T-helper 2 cell (primary cell): Measurements from ENCODE around the gene SIRPA.

Experiments used
- DNase-seq, 5 experiments: peaks; one replicate each; pipeline versions ENCODE4 v3.0.0 to v3.0.0-alpha.2; 2012 to 2022

The SIRPA gene

GRCh38 chr20:1934721-1935573 lies 39.7 kb downstream of the SIRPA start:
- no peak for DNase-seq

GRCh38 chr20:1935696-1936366 lies 40.6 kb downstream of the SIRPA start:
- no peak for DNase-seq

DNA sequence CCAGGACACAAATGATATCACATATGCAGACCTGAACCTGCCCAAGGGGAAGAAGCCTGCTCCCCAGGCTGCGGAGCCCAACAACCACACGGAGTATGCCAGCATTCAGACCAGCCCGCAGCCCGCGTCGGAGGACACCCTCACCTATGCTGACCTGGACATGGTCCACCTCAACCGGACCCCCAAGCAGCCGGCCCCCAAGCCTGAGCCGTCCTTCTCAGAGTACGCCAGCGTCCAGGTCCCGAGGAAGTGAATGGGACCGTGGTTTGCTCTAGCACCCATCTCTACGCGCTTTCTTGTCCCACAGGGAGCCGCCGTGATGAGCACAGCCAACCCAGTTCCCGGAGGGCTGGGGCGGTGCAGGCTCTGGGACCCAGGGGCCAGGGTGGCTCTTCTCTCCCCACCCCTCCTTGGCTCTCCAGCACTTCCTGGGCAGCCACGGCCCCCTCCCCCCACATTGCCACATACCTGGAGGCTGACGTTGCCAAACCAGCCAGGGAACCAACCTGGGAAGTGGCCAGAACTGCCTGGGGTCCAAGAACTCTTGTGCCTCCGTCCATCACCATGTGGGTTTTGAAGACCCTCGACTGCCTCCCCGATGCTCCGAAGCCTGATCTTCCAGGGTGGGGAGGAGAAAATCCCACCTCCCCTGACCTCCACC lies 42.2 kb downstream of the SIRPA start:
- DNase-seq = no peak

DNA sequence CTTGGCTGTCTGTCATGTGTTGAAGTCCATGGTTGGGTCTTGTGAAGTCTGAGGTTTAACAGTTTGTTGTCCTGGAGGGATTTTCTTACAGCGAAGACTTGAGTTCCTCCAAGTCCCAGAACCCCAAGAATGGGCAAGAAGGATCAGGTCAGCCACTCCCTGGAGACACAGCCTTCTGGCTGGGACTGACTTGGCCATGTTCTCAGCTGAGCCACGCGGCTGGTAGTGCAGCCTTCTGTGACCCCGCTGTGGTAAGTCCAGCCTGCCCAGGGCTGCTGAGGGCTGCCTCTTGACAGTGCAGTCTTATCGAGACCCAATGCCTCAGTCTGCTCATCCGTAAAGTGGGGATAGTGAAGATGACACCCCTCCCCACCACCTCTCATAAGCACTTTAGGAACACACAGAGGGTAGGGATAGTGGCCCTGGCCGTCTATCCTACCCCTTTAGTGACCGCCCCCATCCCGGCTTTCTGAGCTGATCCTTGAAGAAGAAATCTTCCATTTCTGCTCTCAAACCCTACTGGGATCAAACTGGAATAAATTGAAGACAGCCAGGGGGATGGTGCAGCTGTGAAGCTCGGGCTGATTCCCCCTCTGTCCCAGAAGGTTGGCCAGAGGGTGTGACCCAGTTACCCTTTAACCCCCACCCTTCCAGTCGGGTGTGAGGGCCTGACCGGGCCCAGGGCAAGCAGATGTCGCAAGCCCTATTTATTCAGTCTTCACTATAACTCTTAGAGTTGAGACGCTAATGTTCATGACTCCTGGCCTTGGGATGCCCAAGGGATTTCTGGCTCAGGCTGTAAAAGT lies 43.5 kb downstream of the SIRPA start:
- DNase-seq = no peak

GRCh38 chr20:1939270-1939595 lies 44.0 kb downstream of the SIRPA start:
- no peak for DNase-seq

DNA sequence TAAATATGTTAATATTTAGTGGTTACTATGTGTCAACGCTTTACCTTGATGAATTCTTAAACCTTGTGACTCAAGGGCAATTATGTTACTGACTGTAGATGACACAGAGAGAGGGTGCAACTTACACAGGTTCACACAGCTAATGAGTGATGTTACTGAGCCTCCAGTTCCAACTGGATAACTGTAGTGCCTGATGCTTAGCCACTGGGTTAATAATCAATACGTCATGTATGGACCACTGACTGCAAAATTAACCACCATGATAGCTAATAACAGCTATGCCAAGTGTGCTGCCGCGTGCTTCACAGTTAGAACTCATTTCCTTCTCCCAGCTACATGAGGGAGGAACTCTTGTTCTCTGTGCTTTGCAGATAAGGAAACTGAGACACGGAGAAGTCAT lies 45.4 kb downstream of the SIRPA start:
- no peak for DNase-seq

DNA sequence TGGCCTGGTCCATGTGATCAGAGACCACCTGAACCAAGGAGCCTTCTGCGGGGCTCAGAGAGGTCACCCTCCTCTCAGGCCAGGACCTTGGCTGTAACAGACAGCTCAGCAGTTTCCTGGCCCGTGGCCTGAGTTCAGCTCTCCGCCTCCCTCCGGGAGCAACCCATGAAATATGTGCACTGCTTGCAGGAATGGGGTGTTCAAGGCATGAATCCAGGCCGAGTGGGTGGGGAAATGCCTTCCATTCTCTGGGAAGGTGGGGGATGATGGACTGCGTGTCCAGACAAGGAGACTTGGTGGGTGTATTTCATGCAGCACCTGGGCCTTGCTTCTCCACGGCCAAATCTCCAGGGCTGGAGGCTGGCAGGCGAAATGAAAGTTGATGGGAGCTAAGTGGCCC lies 46.0 kb downstream of the SIRPA start:
- DNase-seq = no peak

DNA sequence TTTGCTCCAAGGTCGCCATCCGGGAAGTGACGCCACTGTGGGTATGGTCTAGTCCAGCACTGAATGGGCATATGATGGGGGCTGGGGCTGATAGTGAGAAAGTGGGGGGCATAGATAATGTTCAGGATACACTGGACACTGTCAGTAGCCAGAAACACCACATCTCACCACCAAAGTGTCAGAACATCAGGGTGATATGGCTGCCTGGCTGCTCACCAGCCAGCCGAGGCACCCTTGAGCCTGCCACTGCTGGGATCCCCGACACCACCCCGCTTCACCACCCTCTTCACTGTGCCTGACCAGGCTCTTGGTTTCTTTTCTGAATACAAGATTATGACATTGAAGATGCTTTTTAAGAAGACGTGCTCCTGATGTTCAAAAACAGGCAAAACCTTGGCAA lies 46.9 kb downstream of the SIRPA start:
- no peak for DNase-seq

DNA sequence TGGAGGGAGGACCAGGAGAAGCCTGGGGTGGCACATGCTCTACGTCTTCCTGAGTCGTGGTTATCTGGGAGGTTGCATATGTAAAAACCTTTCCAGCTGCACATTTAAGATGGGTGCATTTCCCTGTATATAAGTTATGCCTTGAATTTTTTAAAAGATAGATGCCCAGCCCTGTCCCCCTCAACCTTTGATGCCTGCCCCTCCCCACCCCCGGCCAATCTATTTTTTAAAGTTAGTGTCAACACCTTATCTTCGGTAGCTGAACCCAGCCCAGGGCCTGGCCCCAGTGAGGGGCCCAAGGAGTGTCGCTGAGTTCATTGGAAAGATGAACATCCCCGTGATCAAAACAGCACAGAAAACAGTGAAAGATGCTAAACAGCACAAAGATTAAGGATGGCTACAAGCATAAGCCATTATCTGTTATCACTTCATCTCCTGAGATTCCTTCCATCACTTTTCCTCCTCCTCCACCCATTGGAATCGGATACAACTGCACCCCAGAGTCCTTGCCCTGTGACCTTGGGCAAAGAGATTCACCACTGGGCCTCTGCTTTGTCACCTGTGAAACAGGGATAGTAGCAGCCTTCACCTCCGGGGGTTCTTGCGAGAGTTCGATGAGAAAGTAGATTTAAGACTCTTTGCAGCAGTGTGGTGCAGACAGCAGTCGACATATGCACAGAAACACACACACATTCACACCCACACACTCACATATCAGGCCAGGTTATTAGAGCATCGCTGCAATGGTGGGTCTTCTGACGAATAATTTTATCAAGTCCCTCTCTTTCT lies 47.5 kb downstream of the SIRPA start:
- DNase-seq = no peak

DNA sequence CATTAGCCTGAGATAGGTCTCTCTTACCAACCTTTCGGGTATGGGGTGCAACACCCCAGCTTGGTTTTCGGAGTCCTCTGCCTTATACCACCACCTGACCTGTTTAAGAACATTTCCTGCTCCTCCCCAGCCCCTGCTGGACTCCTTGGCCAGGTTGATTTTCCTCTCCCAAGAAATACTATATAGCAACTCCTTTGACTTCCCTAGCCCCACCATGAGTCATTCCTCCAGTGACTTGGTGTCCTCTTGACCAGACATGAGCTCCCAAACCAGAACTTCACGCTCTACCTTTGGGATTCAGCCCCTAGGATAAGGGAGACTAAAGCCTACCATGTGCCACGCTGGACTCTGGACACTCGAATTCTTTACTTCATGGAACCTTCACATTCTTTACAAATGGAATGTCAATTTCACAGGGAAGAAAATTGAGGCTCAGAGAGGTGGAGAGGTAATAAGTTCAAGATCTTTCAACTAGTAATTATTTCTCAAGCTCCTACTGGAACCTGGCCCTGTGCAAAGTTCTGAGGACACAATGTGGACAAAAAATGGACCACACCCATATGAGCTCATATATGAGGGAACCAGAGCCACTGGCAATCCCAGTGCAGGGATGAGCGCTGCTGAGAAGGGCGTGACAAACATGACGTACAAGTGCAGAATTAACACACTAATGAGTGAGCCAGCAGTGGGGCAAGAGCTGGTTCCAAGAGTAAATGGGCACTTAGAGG lies 48.2 kb downstream of the SIRPA start:
- no peak for DNase-seq

GRCh38 chr20:1944345-1945091 lies 49.3 kb downstream of the SIRPA start:
- no peak for DNase-seq

- DNase-seq = no peak
These were observed 50.0 kb downstream of the SIRPA start for GRCh38 chr20:1945134-1945618.

- DNase-seq = no peak
These were observed 50.5 kb downstream of the SIRPA start for GRCh38 chr20:1945660-1946059.

DNA sequence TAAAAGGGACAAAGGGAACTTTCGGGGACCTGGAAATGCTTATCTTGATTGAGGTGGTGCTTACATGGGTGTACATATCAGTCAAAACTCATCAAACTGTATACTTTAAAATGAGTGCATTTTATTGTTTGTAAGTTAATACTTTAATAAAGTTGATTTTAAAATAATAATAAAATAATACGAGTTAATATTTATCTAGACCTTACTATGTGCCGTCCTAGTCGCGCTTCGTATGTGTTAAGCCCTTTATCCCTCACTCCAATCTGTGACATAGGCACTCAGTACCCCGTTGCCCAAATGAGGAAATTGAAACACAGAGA lies 51.2 kb downstream of the SIRPA start:
- no peak for DNase-seq

- no peak for DNase-seq
These were observed 51.7 kb downstream of the SIRPA start for GRCh38 chr20:1946762-1947534.

DNA sequence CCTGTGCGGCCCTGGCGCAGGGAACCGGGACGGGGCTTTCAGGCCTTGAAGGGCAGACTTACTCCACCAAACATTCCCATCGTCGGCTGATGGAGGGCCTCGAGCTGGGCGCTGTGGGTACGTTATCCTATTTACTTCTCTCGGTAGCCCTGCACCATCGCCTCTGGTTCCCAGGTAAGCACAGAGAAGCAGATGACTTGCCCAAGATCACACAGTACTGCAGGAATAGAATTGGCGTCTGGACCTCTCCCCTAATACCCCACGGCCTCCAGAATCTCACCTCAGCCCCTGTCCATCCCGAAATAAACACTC lies 52.3 kb downstream of the SIRPA start:
- no peak for DNase-seq

DNA sequence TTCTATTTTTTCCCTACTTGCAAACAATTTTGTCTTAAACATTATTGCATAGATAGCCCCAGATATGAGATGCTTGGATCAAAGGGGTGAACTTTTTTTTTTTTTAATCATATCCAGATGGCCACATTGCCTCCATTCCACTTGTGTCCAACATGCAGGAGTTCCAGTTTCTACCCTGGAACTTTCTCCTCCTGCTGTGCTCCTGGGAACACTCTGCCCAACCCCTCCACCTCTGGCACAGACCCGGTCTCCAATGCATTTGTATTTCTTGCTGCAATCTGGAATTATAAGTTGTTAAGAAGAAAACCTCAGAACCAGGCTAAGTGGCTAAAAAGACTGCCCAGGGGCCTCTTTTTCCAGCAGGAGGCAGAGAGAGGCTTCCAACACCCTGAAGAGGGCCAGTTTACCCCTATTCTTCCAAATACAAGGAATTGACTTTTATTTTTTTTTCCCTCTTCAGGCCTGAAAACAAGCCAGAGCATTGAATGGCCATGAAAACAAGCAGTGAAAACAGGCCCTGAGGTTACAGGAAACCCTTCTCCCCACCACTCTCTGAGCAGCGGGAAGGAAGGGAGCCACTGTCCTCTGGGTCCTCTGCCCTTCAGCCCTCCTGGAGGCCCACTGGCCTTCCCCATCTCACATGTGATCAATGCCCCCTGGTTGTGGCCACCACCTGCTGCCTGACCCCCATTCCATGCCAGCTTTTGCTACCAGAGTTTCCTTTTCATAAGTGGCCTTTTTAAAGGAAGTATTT lies 54.3 kb downstream of the SIRPA start:
- no peak for DNase-seq

DNA sequence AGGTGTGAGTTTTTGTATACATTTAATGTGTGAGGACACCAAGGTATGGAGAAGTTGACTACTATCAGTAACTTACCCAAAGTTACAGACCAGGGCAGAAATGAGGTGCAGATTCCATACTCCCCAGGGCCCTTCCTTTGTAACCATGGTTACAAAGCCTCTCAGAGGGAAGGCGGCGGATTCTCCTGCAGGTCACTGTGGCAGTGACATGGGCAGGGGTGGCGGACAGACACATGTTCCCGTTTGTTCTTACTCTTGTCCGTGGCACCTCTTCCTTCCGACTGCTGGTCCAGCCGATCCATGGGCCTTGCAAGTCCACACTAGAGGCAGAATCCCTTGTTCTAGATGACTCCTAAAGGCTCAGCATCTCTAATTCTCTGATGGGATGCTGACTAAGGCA lies 55.6 kb downstream of the SIRPA start:
- DNase-seq = no peak

- no peak for DNase-seq
These were observed 56.4 kb downstream of the SIRPA start for GRCh38 chr20:1951436-1952115.
